Calu3 (cell line): ENCODE measurements around the gene THSD7B. TPM values are rescaled to one million over a fixed set of nuclear protein-coding genes. Genes with fewer than 3 reads are reported as not detected.

Source experiments
- BruUV-seq: library from RNA; stranded (reverse); fragments of 400-500 nt; replicated peaks from 2 replicates; lab custom pipeline; 2021; lab: Mats Ljungman, UMichigan
- CTCF ChIA-PET: fragments of 300-600 bp; sonication (Branson Sonifier 250); formaldehyde crosslinking; loops from one replicate; lab custom pipeline; 2022; ENCODE audit warnings: antibody characterized with exemption; lab: Charles Lee
- DNase-seq: peaks from one replicate; pipeline ENCODE4 v3.0.0; 2022
- H3K27ac Mint-ChIP-seq: one replicate; pipeline ENCODE4 v1.8.0; 2022; ENCODE audit warnings: mixed read lengths; ENCODE audit not compliant: unreplicated experiment
- H3K27me3 Mint-ChIP-seq: one replicate; pipeline ENCODE4 v1.8.0; 2022; ENCODE audit warnings: mixed read lengths; ENCODE audit not compliant: unreplicated experiment
- H3K36me3 Mint-ChIP-seq: one replicate; pipeline ENCODE4 v1.8.0; 2022; ENCODE audit warnings: mild to moderate bottlenecking, moderate library complexity, mixed read lengths; ENCODE audit not compliant: insufficient read depth, unreplicated experiment
- H3K4me1 Mint-ChIP-seq: one replicate; pipeline ENCODE4 v1.8.0; 2022; ENCODE audit warnings: mild to moderate bottlenecking, low read depth, mixed read lengths; ENCODE audit not compliant: unreplicated experiment
- H3K4me3 Mint-ChIP-seq: one replicate; pipeline ENCODE4 v1.8.0; 2022; ENCODE audit warnings: mild to moderate bottlenecking, low read depth, moderate library complexity, mixed read lengths; ENCODE audit not compliant: unreplicated experiment
- H3K9me3 Mint-ChIP-seq: one replicate; pipeline ENCODE4 v1.8.0; 2022; ENCODE audit warnings: low read depth, mixed read lengths; ENCODE audit not compliant: unreplicated experiment
- intact Hi-C: fragments of 100-400 bp; cut with micrococcal nuclease; formaldehyde crosslinking; loops from one replicate; pipeline ENCODE4 v1.10.0; 2022; ENCODE audit not compliant: unreplicated experiment
- total RNA-seq: library from RNA; stranded (reverse); gene quantifications from 2 replicates; pipeline ENCODE4 v1.2.3, GENCODE V29; 2022
- TF ChIP-seq, protein P1 (sequence below): fragments of 200-600 bp; IDR thresholded peaks from one replicate; pipeline ENCODE4 v1.8.0; 2022; ENCODE audit warnings: antibody characterized with exemption; ENCODE audit not compliant: unreplicated experiment

THSD7B gene
- total RNA-seq, 1 experiment from 2014 or later = not detected

DNA sequence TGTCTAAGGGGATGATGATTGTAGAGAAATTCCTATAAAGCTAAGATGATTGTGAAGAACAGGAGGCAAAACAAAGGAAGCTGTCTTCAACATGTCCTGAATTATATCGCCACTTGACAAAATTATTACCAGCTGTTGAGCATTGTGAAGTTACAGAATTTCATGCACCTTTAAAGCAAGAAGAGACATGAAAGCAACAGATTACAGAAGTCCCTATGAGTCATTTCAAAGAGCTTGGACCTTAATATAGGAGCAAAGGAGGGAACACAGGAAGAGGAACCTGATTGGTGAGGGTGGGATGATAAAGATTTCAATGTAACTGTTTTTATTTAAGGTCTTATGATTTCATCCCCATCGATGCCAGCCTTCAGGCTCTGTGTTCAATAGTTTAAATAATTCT is 672.0 kb downstream of the THSD7B start:
- Mint-ChIP-seq H3K4me3 (no peak overlapping the region), H3K27ac (no peak overlapping the region), H3K27me3 (no peaks in the 10 kb centered on the region), H3K36me3 (no peaks in the 10 kb centered on the region), H3K4me1 (no peaks in the 10 kb centered on the region), H3K9me3 (peaks cover 5% of the 10 kb centered on the region)
- no peak for DNase-seq
- TF ChIP-seq, protein P1, sequence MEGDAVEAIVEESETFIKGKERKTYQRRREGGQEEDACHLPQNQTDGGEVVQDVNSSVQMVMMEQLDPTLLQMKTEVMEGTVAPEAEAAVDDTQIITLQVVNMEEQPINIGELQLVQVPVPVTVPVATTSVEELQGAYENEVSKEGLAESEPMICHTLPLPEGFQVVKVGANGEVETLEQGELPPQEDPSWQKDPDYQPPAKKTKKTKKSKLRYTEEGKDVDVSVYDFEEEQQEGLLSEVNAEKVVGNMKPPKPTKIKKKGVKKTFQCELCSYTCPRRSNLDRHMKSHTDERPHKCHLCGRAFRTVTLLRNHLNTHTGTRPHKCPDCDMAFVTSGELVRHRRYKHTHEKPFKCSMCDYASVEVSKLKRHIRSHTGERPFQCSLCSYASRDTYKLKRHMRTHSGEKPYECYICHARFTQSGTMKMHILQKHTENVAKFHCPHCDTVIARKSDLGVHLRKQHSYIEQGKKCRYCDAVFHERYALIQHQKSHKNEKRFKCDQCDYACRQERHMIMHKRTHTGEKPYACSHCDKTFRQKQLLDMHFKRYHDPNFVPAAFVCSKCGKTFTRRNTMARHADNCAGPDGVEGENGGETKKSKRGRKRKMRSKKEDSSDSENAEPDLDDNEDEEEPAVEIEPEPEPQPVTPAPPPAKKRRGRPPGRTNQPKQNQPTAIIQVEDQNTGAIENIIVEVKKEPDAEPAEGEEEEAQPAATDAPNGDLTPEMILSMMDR = no peak
- CTCF ChIA-PET = no interaction called here
- intact Hi-C loops = no loop called here
- no TSS peak for BruUV-seq

DNA sequence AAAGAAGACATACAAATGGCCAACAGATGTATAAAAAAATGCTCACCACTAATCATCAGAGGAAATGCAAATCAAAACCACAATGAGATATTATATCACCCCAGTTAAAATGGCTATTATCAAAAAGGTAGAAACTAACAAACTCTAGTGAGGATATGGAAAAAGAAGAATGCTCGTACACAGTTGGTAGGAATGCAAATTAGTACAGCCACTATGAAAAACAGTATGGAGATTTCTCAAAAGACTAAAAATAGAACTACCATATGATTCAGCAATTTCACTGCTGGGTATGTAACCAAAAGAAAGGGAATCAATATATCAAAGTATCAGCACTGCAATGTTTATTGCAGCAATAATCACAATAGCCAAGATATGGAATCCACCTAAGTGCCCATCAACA is 679.6 kb downstream of the THSD7B start:
- CTCF ChIA-PET = no interaction called here
- H3K27ac Mint-ChIP-seq = no peak overlapping the region
- BruUV-seq = no TSS peak
- TF ChIP-seq, protein P1 = no peak
- H3K9me3 Mint-ChIP-seq = no peaks in the 10 kb centered on the region
- DNase-seq = no peak
- no peaks in the 10 kb centered on the region for H3K27me3 Mint-ChIP-seq
- no peak overlapping the region for H3K4me3 Mint-ChIP-seq
- H3K36me3 Mint-ChIP-seq = no peaks in the 10 kb centered on the region
- intact Hi-C loops = no loop called here
- H3K4me1 Mint-ChIP-seq = no peaks in the 10 kb centered on the region

DNA sequence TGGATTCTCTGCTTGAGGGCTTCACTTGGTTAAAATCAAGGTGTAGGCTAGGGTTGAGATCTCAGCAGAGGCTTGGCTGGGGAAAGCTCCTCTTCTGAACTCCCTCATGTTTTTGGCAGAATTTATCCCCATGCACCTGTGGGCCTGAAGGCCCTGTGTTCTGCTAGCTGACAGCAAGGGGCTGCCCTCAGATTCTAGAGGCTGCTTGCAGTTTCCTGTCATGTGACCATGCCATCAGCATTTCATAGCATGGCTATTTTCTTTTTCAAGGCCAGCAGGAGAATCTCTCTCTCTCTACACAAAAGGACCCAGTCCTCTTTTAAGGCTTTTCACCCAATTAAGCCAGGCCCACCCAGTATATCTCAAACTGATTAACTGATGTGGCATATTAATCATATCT is 684.1 kb downstream of the THSD7B start:
- Mint-ChIP-seq H3K27ac (no peak overlapping the region), H3K4me1 (no peaks in the 10 kb centered on the region), H3K27me3 (no peaks in the 10 kb centered on the region), H3K4me3 (no peak overlapping the region), H3K9me3 (no peaks in the 10 kb centered on the region), H3K36me3 (no peaks in the 10 kb centered on the region)
- no TSS peak for BruUV-seq
- intact Hi-C loops = no loop called here
- TF ChIP-seq, protein P1 = no peak
- CTCF ChIA-PET = no interaction called here
- no peak for DNase-seq

DNA sequence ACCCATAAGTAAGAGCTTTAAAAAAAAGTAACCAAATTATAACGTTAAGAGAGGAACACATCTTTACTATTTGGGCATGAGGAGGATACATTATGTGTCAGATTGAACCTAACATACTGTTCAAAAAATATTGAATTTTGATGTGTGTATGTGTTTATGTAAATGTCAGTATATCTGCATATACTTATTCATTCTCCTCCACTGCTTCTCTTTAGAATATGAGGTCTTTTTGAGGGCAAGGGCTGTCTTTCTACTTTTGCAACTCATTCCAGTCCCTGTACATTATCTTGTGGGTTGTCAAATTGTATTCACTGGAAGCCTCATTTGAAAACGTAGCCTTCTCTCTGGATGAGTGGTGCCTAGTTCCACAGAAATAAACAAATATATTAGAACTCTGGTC is 689.5 kb downstream of the THSD7B start:
- Mint-ChIP-seq H3K4me1 (no peaks in the 10 kb centered on the region), H3K36me3 (no peaks in the 10 kb centered on the region), H3K9me3 (no peaks in the 10 kb centered on the region), H3K27me3 (no peaks in the 10 kb centered on the region), H3K27ac (no peak overlapping the region), H3K4me3 (no peak overlapping the region)
- TF ChIP-seq, protein P1 = no peak
- intact Hi-C loops = no loop called here
- DNase-seq = no peak
- CTCF ChIA-PET = no interaction called here
- BruUV-seq = no TSS peak
